Keratinocyte (primary cell): Measurements from ENCODE around the gene PLA2G6. TPM values are rescaled to one million over a fixed set of nuclear protein-coding genes. Genes with fewer than 3 reads are reported as not detected.

Source experiments
- DNase-seq: peaks from one replicate; pipeline ENCODE4 v3.0.0-alpha.2; 2011; ENCODE audit warnings: low read depth, missing footprints, low spot score
- FAIRE-seq: peaks from 2 replicates; lab custom pipeline; 2011; peaks lifted over from hg19 to GRCh38; lab: Jason Lieb, UNC
- H2AFZ ChIP-seq: 2 replicates; pipeline ENCODE4 v1.6.0; 2012; ENCODE audit warnings: low read length, control low read depth, inconsistent platforms; ENCODE audit not compliant: control insufficient read depth
- H3K27ac ChIP-seq: 2 replicates; pipeline ENCODE4 v1.5.1; 2011; ENCODE audit warnings: low read length; ENCODE audit not compliant: control insufficient read depth, insufficient read depth
- H3K27me3 ChIP-seq: 3 replicates; pipeline ENCODE4 v1.6.0; 2011; ENCODE audit warnings: low read length; ENCODE audit not compliant: control insufficient read depth, insufficient read depth; ENCODE audit errors: extremely low read depth
- H3K36me3 ChIP-seq, 2 experiments: 2 replicates in 1 of 2; 3 replicates in 1 of 2; pipeline ENCODE4 v1.5.1; 2011; ENCODE audit warnings: low read length in 2 of 2, mild to moderate bottlenecking in 1 of 2; ENCODE audit not compliant: control insufficient read depth in 2 of 2, insufficient read depth in 2 of 2; ENCODE audit errors: extremely low read depth in 1 of 2
- H3K4me1 ChIP-seq: 3 replicates; pipeline ENCODE4 v1.5.1; 2011; ENCODE audit warnings: low read length; ENCODE audit not compliant: control insufficient read depth, insufficient read depth; ENCODE audit errors: extremely low read depth
- H3K4me2 ChIP-seq: 3 replicates; pipeline ENCODE4 v1.6.0; 2011; ENCODE audit warnings: low read depth, low read length; ENCODE audit not compliant: control insufficient read depth, insufficient read depth; ENCODE audit errors: extremely low read depth
- H3K4me3 ChIP-seq, 3 experiments: fragments of 200-600 bp in 1 of 3; sonication (generic) in 1 of 3; 2 replicates in 2 of 3; 3 replicates in 1 of 3; pipeline ENCODE4 v1.5.1; 2011 to 2016; ENCODE audit warnings: low read length in 3 of 3, mild to moderate bottlenecking in 3 of 3, control low read depth in 2 of 3, inconsistent platforms in 1 of 3, low read depth in 1 of 3, mixed read lengths in 1 of 3, mixed run types in 1 of 3, moderate library complexity in 1 of 3; ENCODE audit not compliant: control insufficient read depth in 2 of 3, insufficient read depth in 2 of 3; ENCODE audit errors: extremely low read depth in 1 of 3
- H3K79me2 ChIP-seq: 2 replicates; pipeline ENCODE4 v1.6.0; 2012; ENCODE audit warnings: low read length; ENCODE audit not compliant: control insufficient read depth, insufficient read depth
- H3K9ac ChIP-seq: 3 replicates; pipeline ENCODE4 v1.6.0; 2011; ENCODE audit warnings: low read length; ENCODE audit not compliant: control insufficient read depth, insufficient read depth; ENCODE audit errors: extremely low read depth
- H3K9me1 ChIP-seq: 3 replicates; pipeline ENCODE4 v1.6.0; 2011; ENCODE audit warnings: low read length; ENCODE audit not compliant: control insufficient read depth, insufficient read depth; ENCODE audit errors: extremely low read depth
- H3K9me3 ChIP-seq: 2 replicates; pipeline ENCODE4 v1.5.1; 2012; ENCODE audit warnings: low read depth, low read length; ENCODE audit not compliant: control insufficient read depth
- H4K20me1 ChIP-seq: 3 replicates; pipeline ENCODE4 v1.6.0; 2011; ENCODE audit warnings: low read length; ENCODE audit not compliant: control insufficient read depth, insufficient read depth; ENCODE audit errors: extremely low read depth
- CTCF ChIP-seq, 3 experiments: IDR thresholded peaks in 1 of 3; conservative IDR thresholded peaks in 1 of 3; optimal IDR thresholded peaks in 1 of 3; 2 replicates in 2 of 3; 3 replicates in 1 of 3; pipeline versions ENCODE3 to v1.5.1; 2011; ENCODE audit warnings: low read length in 3 of 3, mild to moderate bottlenecking in 3 of 3, moderate library complexity in 2 of 3, control low read depth in 1 of 3, inconsistent platforms in 1 of 3; ENCODE audit not compliant: insufficient read depth in 2 of 3; ENCODE audit errors: extremely low read depth in 1 of 3
- EZH2 ChIP-seq: IDR thresholded peaks from one replicate; pipeline ENCODE4 v1.6.1; 2012; ENCODE audit warnings: inconsistent platforms, mild to moderate bottlenecking, low read length, moderate library complexity
- dilution Hi-C: fragments of 300-500 bp; cut with MboI; formaldehyde crosslinking; loops from one replicate; pipeline ENCODE4 v1.7.0; 2020; ENCODE audit warnings: low sequenced_read_pairs; ENCODE audit not compliant: extremely low pct_ligation_motif_present
- polyA plus RNA-seq, 5 experiments: library from polyadenylated mRNA; depleted of rRNA in 3 of 5; stranded (reverse) in 3 of 5; stranded (forward) in 1 of 5; unstranded in 1 of 5; fragments of >200 nt; gene quantifications; 1 replicate in 1 of 5; 2 replicates in 3 of 5; 3 replicates in 1 of 5; pipeline versions ENCODE4 v1.2.1 to v1.2.3, GENCODE V29; 2011 to 2012; ENCODE audit warnings: missing spikeins in 2 of 5, low read depth in 1 of 5, low replicate concordance in 1 of 5

Gene PLA2G6
- polyA plus RNA-seq, 1 donor (not counting 4 experiments of a cell fraction or from before 2014, with no cell fraction given), result 5.2 TPM

DNA sequence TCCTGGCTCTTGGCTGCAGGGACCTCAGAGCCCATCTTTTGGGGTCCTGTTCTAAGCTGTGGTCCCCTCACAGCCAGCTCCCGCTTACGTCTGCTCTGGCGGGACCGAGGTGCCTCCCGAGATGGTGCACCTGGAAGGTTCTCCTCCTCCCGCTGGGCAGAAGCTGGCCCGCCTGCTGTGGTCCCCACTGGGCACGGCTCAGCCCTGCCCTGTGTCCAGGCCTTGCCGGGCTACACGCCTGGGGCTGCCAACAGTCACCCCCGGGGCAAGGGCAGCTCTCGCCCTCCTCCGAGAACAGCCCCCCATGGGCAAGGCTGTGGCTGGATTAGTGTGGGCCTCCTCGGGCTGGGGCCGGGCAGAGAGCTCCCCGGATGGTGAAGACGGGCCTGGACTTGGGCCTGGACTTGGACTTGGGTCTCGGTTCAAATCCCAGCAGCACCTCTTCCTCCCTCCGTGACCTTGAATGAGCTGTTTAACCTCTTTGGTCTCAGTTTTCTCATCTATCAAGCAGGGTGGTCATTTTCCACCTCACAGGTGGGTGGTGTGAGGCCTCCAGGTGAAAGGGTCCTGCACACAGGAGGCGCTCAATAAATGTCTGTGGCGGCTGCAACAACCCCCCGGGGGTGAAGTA lies 72.1 kb downstream of the PLA2G6 start:
- no peak overlapping the region for H3K4me3 ChIP-seq
- H3K27me3 ChIP-seq, result no peaks in the 10 kb centered on the region
- H3K27ac ChIP-seq, result no peak overlapping the region
- no peaks in the 10 kb centered on the region for H4K20me1 ChIP-seq
- H3K79me2 ChIP-seq, result no peaks in the 10 kb centered on the region
- no peak for TF ChIP-seq CTCF (optimal IDR thresholded peaks at IDR 0.05 in 1 of 3, IDR thresholded peaks at IDR 0.05 in 1 of 3, conservative IDR thresholded peaks at IDR 0.05 in 1 of 3; ENCODE audit: extremely low read depth in 1 of 3, insufficient read depth in 2 of 3, low read length in 3 of 3)
- TF ChIP-seq EZH2, result no peak
- dilution Hi-C loops, result no loop called here
- H3K4me2 ChIP-seq, result no peak overlapping the region
- peaks cover 25% of the 10 kb centered on the region for H3K4me1 ChIP-seq
- H2AFZ ChIP-seq, result no peak overlapping the region
- H3K9me3 ChIP-seq, result no peaks in the 10 kb centered on the region
- FAIRE-seq, result no peak
- H3K9me1 ChIP-seq, result no peaks in the 10 kb centered on the region
- H3K36me3 ChIP-seq, result peaks cover 0 to 2% of the 10 kb centered on the region in 2 experiments
- no peak overlapping the region for H3K9ac ChIP-seq
- DNase-seq, result no peak

DNA sequence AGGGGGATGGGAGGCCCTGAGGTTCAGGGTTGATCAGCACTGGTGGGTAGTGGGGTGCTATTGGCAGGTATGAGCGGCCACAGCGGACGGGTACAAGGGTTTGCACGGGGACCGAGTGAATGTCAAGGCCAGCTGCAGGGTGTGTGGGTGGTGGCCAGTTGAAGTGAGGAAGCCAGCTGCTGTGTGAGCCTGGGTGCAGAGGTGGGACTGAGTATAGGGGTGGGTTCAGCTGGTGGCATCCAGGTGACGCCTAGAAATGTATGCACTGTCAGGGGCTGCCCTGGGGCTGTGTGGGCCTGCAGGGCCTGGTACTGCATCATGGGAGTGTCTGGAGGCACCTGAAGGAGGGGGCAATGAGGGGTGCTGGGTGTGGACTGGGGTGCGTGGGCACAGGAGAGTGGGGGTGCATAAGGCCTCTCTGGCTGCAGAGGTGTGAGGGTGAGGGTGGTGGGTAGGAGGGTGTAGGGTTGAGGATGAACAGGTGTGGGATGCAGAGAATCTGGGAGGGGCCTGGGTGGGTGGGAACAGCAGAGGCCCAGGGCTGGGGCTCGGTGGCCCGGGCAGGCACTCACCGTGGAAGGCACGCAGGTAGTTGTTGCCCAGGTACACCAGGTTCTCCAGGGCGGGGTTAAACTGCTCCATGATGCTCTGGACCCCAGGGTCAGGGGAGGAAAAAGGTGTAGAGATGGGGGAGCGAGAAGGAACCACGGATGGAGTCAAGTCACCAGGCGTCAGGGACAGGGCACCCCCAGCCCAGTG lies 72.9 kb downstream of the PLA2G6 start:
- H3K9me1 ChIP-seq, result no peaks in the 10 kb centered on the region
- peaks cover 24% of the 10 kb centered on the region for H3K4me1 ChIP-seq
- H3K9me3 ChIP-seq, result no peaks in the 10 kb centered on the region
- H2AFZ ChIP-seq, result no peak overlapping the region
- H3K79me2 ChIP-seq, result no peaks in the 10 kb centered on the region
- no peaks in the 10 kb centered on the region for H3K27me3 ChIP-seq
- H3K27ac ChIP-seq, result no peak overlapping the region
- no peak overlapping the region for H3K4me2 ChIP-seq
- peaks cover 0 to 2% of the 10 kb centered on the region in 2 experiments for H3K36me3 ChIP-seq
- TF ChIP-seq EZH2 (no peak), CTCF (optimal IDR thresholded peaks at IDR 0.05 in 1 of 3, IDR thresholded peaks at IDR 0.05 in 1 of 3, conservative IDR thresholded peaks at IDR 0.05 in 1 of 3; ENCODE audit: extremely low read depth in 1 of 3, insufficient read depth in 2 of 3, low read length in 3 of 3) (no peak)
- H4K20me1 ChIP-seq, result no peaks in the 10 kb centered on the region
- no peak for DNase-seq
- FAIRE-seq, result no peak
- dilution Hi-C loops, result no loop called here
- H3K9ac ChIP-seq, result no peak overlapping the region
- H3K4me3 ChIP-seq, result no peak overlapping the region
